Measurements from ENCODE around the gene WFDC2.

DNA sequence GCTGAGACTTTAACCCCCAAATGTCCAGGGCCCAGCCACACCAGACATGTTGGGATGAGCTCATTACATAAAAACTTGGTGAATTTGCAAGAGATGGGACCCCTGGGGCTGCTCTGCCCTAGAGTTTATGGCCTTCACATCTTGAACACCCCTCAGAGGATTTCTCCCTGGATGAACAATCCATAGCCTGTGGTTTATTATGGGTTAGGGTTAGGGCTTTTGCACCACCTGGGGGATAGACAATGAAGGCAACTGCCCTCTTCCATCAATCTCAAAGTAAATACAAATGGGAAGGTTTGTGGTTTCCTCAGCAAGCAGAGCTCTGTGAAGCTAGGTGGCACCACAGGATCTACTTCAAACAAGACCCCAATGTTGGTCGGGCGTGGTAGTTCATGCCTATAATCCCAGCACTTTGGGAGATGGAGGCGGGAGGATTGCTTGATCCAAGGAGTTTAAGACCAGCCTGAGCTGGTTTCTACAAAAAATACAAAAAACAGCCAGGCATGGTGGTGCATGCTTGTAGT is 28.5 kb downstream of the WFDC2 start:
- TF ChIP-seq, protein P1, sequence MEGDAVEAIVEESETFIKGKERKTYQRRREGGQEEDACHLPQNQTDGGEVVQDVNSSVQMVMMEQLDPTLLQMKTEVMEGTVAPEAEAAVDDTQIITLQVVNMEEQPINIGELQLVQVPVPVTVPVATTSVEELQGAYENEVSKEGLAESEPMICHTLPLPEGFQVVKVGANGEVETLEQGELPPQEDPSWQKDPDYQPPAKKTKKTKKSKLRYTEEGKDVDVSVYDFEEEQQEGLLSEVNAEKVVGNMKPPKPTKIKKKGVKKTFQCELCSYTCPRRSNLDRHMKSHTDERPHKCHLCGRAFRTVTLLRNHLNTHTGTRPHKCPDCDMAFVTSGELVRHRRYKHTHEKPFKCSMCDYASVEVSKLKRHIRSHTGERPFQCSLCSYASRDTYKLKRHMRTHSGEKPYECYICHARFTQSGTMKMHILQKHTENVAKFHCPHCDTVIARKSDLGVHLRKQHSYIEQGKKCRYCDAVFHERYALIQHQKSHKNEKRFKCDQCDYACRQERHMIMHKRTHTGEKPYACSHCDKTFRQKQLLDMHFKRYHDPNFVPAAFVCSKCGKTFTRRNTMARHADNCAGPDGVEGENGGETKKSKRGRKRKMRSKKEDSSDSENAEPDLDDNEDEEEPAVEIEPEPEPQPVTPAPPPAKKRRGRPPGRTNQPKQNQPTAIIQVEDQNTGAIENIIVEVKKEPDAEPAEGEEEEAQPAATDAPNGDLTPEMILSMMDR (IDR thresholded peaks at IDR 0.05; ENCODE audit: insufficient read depth, low read depth, low read length), result no peak
- TF ChIP-seq EZH2 (IDR thresholded peaks at IDR 0.05; ENCODE audit: insufficient read depth, low read length), result no peak

All from astrocyte (in vitro differentiated cells and primary cell).